ENCODE results near the gene AARS2.
"Not testable (repeated sequence)": the region's sequence is repeated elsewhere in the genome, so short reads cannot be mapped to it uniquely, and the experiment has no call there.

The AARS2 gene

DNA sequence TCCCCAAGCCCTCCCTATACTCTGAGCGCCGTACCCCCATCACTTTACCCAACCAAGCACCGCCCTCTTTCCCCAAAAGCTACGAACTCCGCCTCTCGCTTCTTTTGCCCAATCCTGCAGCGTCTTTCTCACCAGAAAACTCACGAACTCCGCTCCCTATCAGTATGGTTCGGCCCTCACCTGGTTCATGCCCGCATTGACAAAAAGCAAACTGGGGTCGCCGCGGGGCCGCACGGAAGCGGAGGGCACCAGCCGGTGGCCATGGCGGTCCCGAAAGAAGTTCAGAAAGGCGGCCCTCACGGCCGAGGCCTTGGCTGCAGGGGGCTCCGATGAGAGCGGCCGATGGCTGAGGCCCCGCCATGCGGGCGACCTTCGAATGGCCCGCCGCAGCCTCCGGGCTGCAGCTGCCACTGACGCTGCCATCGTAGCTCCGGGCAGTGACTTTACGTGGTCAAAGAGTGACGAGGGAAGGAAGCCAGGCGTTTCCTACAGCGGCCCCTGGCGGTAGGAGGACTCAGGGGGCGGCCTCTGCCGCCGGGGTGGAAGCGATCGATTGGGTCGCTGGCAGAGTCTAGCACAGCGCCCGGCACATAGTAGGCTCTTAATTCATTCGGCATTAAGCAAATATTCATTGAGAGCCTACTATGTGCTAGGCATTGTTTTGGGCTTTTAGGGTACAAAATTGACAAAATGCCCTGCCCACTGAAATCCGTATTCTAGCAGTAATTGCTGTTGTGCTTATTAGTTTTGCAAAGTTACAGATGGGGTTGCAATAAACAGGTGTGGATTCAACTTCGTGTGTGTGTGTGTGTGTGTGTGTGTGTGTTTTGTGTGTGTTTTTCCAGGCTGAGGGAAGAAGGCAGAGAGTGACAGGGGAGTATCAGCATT lies at the start of gene AARS2:
Gene AARS2, minus strand, starts transcription at position 447 of the 888 bp plus-strand sequence. Its CDS starts 24 bp downstream, at position 423.
- DNase-seq: peak; percentile 50

DNA sequence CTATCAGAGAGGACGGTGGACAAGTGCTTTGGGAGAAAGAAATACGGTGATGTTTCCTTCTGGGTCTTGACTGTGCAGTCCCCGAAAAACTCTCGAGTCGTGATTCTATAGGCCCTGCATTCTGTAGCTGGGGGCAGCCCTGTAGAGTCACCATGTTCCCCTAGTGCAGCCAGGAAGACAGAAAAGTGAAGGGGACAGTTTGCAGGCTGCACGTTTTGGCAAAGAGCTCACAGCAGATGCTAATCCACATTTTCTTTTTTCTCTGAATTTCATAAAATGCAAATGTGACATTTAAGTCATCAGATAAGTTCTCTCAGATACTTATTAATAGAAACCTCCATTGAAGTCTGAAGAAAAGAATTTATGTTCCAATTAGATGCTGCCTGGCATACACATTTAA lies 48.8 kb upstream of the AARS2 start:
- DNase-seq: no peak

DNA sequence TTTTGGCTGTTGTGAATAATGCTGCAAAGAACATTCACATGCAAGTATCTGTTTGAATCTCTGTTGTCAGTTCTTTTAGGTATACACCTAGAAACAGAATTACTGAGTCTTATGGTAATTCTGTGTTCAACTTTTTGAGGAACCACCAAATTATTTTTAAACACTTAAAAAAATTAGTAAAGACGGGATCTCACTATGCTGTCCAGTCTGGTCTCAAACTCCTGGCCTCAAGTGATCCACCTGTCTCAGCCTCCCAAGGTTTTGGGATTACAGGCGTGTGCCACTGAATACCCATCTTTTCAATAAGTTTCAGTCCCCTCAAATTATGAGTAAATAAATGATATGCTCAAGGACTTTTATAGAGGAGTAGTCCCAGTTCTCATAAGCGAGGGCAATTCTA lies 46.8 kb upstream of the AARS2 start:
- DNase-seq: no peak

DNA sequence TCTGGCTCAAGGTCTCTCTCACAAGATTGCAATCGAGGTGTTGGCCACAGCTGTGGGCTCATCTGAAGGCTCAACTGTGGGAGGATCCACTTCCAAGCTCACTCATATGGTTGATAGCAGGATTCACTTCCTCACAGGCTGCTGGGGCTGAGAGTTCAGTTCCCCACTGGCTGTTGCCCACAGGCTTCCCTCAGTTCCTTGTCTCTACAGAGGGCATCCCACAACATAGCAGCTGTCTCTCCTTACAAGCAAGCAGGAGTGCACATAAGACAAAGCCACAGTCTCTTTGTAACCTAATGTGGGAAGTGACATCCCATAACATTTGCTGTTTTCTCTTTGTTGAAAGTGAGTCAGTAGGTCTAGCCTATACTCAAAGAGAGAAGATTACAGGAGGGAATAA lies 43.3 kb upstream of the AARS2 start:
- DNase-seq: no peak

DNA sequence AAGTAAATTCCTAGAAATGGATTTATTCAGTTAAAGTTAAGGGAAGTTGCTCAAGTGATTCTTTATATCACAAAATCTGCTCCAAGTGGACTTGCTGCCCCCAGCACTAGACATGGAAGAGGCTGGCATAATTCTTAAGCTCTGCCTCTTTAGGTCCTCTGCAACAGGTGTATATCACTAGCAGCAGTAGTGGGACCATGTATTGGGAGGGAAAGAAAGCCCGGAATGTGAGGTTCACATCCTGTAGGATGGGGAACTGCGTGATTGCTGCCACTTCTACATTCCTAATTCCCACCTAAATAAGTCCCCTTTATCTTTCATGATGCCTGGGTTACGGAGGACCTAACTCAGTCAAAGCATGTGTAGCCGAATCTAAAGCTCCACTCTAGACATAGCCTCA lies 42.5 kb upstream of the AARS2 start:
- DNase-seq: no peak

DNA sequence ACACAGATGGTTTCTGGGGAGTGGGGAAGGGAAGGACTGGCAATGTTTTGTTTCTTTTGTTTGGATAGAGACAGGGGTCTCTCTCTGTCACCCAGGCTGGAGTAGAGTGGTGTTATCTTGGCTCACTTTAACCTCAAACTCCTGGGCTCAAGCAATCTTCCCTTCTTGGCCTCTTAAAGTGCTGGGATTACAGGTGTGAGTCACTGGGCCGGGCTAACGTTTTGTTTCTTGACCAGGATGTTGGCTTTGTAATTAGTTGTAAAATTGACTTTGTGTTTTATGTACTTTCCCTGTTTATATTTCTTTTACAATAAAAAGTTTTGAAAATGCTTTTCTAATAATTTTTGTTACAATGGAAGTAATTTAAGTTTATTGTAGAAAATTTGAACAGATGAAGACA lies 40.2 kb upstream of the AARS2 start:
- no peak for DNase-seq

DNA sequence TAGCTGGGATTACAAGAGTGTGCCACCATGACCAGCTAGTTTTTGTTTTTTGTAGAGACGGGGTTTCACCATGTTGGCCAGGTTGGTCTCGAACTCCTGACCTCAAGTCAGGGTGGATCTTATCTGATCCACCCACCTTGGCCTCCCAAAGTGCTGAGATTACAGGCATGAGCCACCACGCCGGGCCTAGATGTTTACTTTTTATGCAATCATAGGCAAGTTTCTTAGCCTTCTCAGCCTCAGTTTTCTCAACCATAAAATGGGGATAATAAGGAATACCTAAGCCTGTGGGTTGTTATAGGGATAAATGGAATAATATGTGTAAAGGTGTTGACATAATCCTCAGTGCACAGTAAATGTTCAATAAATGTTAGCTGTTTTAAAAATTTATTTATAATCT lies 39.1 kb upstream of the AARS2 start:
- no peak for DNase-seq

DNA sequence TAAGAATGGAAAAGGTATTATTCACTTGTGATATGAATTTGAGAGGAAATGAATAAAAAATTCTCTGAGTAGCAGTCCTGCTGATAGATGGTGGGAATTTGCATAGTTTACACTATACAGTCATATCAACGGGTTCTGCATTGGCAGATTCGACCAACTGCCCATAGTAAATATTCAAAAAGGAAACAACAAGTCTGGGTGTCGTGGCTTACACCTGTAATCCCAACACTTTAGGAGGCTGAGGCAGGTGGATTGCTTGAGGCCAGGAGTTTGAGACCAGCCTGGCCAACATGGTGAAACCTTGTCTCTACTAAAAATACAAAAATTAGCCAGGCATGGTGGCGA lies 37.5 kb upstream of the AARS2 start:
- DNase-seq: not testable (repeated sequence)

DNA sequence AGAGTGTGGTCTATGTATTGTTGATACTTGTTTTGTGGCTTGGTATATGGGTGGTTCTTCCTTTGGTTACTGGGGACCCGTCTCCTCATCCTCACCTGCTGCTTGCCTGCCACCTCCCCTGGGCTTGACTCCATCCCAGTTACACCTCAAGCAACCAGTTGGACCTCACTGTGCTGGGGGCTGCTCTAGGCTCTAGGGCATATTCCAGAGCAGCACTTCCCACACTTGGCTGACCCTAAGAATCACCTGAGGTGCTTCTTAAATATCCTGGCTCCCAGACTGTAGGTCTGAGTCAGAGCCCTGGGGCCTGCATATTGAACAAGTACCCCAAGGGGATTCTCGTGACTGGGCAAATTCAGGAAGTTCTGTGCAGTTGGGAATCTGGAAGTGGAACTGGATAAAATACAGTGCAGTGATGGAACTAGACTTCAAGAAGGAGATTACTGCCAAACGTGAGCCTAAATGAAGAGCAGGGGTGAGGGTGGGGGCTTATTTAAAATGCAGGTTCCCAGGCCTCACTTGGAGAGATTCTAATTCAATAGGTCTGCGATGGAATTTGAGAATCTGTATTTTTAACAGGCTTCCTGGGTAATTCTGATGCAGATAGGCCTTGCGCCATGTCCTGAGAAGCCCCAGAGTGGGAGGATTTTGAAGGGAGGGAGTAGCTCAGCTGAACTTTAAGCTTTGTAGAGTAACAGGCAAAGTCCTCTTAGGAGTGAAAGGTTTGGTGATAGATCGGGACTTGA lies 36.9 kb upstream of the AARS2 start:
- DNase-seq: no peak

DNA sequence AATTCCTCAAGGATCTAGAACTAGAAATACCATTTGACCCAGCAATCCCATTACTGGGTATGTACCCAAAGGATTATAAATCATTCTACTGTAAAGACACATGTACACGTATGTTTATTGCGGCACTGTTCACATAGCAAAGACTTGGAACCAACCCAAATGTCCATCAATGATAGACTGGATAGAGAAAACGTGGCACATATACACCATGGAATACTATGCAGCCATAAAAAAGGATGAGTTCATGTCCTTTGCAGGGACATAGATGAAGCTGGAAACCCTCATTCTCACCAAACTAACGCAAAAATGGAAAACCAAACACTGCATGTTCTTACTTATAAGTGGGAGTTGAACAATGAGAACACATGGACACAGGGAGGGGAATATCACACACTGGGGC lies 33.7 kb upstream of the AARS2 start:
- DNase-seq: not testable (repeated sequence)

DNA sequence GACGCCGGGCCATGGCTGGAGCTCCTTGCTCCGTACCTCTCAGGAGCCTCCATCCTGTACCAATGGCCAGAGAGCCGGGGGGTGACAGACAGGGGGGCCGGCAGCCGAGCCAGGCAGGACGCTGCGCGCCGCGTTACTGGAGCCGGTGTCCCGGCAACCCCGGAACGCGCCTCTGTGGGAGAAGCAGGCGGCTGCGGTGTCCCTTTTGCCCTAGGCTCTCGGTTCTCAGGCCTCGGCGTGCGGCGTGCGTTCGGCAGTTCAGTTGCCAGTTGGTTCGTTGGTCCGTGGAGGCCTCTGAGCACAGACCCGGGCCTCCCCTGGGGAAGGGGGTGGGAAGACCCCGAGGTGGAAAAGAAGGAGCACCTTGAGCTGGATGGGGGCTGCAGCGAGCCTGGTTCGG lies 29.3 kb upstream of the AARS2 start, which contains the start of gene SPATS1:
Gene SPATS1, plus strand, starts transcription at position 162 of the 400 bp plus-strand sequence. CDS start 446 bp downstream, outside the sequence.
- no peak for DNase-seq

DNA sequence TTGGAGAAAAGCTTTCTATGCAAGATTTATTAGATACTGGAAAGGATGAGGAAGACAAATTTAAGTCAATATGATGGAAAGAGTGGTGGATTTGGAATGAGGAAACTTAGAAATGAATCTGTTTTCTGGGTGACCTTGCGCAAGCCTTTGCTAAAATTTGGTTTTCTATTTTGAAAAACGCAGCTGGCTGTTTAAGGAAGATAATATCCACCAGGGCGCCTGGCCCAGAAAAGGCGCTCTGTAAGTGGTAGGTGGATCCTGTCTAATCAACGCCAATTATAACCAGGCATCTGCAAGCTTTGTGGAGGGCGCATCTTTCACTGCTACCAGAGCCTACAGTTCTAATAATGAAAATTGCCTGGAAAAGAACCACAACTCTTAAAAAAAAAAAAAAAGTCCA lies 28.9 kb upstream of the AARS2 start:
- no peak for DNase-seq

DNA sequence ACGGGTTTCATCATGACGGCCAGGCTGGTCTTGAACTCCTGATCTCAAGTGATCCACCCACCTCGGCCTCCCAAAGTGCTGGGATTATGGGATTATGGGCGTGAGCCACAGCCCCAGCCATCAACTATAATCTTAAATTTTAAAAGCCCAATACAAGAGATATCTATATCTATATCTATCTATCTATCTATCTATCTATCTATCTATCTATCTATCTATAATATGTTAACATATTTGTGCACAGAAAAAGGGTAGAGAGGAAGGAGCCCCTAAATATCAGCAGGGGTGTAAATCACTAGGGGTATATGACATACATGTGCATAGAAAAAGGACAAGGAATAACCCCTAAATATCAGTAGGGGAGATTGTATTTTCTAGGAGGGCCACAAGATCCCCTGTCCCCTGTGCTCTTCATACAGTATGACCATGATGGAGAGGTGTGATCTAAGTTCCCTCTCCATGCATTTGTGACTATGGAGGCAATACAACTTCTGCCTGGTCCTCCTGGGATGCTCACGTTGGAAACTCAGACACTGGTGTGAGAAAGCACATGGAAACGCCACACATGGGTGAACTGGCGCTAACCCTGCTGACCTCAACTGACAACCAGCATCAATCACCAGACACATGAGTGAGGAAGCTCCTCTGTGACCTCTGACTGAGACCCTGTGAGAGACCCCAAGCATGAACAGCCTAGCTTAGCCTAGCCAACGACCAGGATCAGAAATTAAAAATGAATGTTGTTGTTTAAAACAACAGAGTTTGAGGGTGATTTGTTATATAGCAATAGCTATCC lies 28.1 kb upstream of the AARS2 start:
- DNase-seq: no peak

DNA sequence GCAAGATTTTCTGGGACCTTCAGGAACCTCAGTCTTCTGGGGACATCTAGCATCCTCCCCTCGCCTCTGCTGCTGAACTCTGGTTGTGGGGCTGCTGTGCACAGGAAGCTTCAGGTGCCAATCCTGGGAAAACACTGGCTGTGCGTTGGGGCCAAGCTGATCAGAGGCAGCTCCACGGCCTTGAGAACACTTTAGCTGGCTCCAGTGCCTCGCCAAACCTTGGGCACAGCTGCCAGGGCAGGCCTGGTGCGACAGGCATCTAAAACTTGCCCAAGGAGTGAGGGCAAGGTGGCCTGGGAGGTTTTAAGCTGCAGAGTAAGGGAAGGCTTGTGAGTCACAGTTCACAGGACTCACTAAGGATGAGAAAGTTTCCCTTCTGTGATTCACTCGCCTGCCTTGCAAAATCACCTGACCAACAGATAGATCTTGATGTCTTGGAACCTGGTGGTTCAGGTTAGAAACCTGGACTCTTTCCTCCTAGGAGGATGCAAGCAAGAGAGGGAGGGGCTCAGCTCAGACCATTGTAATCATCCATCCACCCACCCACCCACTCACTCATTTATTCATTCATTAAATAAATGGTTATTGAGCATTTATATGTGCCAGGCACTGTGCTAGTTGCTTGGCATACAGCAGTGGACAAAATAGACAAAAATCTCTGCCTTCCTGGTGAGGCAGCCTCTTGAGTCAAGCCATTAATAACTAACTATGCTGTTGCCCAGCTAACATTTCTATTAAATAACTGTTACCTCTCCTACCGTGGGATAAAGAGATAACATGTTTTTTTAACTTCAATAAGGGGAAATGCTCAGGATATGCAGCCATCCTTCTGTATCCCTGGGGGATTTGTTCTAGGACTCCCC lies 26.8 kb upstream of the AARS2 start:
- no peak for DNase-seq

DNA sequence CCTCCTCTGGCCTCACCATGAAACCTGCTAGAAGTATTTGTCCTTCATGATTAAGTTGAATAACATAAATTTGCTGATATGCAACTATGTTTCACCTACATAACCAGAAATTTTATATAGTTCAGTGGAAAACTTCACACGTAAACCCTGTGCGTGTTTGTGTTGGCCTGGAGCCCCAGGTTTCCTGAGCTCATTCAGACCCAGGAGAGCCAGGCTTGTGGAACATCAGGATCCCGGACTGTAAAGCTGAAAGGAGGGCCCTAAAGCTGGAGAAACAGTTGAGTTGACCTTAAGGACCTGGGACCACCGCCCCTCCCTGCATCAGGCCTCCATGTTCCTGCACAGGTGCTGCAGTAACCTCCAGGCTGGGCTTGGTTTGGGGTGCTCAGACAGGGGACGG lies 26.2 kb upstream of the AARS2 start:
- no peak for DNase-seq

DNA sequence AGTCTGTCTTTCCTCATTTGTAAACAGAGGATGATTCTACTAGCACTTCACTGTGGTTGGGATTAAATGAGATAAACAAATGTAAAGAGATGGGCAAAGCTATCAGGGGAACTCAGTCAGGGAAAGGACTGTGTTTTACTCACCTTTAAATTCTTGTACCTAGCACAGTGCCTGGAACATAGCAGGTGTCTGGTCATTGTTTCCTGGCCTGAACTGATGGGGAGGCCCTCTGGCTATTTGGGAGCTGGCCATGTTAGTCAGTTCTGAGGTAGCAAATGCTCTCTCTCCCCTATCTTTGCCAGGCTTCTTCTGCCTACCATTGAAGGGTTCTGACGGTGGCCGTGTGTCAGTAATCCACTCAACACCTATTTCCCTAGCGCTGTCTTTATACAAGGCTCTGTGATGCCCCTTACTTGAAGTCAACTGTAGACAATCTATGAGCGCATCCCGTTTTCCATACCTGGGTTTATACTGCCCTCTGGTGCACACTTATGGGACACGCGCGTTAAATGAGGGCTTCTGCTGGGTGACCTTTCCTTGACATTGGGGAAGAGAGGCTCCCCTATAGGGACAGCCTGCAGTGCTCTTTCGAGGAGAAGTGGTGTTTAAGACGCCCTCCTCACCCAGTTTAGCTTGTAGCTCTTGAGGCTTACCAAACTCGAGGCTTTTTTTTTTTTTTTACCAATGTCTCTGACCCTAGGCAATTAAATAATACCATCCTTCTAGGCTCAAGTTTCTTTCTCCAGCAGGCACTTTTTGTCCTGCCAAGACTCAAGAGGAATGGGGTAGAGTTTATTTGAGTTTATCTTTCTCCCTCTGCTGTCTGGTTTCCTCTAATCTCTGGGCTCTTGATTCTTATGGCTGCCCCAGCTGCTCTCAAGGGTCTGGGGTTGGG lies 25.3 kb upstream of the AARS2 start:
- DNase-seq: peak; percentile 74

DNA sequence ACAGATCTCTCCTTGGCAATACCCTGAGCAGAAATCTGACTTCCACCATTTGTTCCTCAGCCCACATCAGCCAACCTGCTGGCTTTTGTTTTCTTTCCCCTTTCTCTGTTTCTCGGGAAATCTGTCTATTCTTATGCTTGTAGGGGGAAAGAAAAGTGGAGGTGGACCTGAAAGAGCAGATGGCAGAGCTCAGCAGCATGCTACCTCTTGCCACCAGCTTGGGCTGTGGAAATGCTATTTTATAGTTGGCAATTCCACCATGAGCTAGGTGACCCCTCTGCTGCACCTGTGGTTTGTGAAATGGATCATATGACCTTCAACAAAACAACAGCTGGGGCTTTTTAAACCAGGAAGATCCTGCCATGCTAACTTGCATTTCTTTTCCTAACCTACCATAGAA lies 22.5 kb upstream of the AARS2 start:
- no peak for DNase-seq

DNA sequence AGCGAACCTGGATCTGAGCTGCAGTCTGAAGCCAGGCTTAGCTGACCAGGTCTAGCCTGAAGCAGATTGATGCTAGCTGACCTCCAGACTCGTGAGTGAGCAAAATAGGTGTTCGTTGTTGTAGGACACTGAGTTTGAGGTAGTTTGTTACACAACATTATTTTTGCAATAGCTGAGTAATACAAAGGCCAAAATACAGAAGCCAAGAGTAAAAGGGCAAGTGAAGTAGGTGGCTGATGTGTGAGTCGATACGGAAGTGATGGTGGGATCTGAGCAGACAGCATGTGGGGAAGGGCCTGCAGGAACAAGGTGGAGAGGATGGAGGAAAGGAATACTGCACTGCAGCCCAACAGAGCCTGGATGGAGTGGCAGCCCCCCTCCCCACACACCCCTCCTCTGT lies 20.8 kb upstream of the AARS2 start:
- no peak for DNase-seq

DNA sequence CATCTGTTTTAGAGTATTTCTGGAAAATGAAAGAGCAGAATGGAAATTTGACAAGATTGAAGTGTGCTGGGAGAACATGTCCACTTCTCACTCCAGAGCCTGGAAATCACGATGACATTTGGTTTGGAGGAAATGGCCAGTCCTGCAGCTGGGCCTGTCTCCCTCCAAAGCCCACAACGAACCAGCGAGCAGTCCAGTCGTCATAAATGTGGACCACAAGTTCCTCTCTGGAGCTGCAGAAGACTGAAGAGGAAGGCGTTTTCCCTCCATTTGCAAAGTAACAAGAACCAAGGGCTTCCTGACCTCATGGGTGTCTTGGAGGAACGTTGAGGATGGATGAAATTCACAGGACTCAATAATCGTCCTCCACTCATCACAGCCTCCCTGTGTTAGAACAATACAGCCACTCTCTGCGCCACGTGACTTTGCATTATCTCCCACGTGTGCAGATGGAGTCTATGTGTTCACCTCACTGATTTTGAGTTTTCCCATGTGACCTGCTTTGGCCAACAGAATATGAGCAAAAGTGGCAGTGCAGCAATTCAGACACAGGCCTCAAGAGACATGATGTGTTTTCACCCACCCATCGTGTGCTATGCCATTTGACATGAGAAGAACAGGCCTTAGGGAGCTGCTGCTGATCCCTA lies 20.2 kb upstream of the AARS2 start:
- no peak for DNase-seq

DNA sequence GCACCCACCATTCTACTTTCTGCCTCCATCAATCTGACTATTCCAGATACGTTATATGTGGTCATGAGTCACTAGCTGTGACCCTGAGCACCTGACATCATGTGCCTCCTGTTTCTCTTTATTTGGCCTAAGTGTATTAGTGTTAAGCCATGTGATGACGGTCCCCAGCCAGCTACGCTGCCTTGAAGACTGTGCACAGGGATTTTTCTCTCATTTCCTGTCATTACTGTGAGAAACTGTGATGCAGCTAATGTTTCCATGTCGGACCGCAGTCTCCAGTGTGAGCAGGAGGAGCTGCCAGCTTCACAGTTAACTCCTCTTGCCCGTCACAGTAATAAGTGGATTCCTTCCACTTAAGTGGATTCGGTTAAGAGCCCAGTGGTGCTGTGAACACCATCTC lies 19.4 kb upstream of the AARS2 start:
- no peak for DNase-seq

DNA sequence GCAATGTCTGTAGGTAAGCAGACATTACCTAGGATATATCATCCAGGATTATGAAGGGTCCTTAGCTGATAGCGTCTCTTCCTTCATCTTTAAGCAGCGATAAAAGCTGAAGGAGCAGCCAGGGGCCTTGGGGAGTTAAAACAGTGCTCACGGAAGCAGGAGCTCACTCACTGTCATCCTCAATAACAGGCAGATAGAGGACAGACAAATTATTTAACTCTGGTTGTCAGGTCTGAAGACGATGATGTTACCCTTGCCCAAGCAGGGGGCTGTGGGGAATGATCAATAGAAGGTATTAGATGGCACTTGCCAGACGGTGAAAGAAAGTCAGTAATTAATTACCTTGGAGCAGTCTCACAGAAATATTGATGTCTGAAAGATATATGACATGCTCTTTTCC lies 16.7 kb upstream of the AARS2 start:
- DNase-seq: no peak
